ENCODE measurements around the gene IL1RAPL1. TPM values are rescaled to one million over a fixed set of nuclear protein-coding genes. Genes with fewer than 3 reads are reported as not detected.

Gene IL1RAPL1
- polyA plus RNA-seq, 1 of the 3 experiments (the other 2 are of a cell fraction): 2.8 TPM

DNA sequence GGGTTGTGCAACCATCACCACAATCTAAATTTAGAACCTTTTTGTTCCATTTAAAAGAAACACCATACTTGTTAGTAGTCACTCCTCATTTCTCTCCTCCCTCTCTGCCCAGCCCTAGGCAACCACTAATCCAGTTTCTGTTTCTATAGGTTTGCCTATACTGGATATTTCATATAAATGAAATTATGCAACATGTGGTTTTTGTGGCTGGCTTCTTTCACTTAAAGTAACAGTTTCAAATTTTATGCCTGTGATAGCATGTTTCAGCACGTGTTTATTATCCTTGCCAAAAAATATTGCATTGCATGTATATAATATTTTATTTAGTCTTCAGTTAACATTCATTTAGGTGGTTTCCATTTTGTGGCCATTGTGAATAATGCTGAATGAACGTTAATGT, 437.6 kb downstream of the IL1RAPL1 start:
- ChIA-PET CTCF (no interaction called here), POLR2A (no interaction called here)
- DNase-seq: no peak

GRCh38 chrX:29039501-29039900, 452.3 kb downstream of the IL1RAPL1 start:
- H3K79me2 ChIP-seq (ENCODE audit: insufficient read depth): no peaks in the 10 kb centered on the region
- WGBS (ENCODE audit: low lambda C conversion rate): 0% methylated on average over 2 of the region's 2 CpGs

More for the DNA sequence above, 437.6 kb downstream of the IL1RAPL1 start:
- Histone ChIP-seq H3K27ac (ENCODE audit: low read depth in 2 of 2, low read length in 1 of 2) (no peak overlapping the region), H3K4me1 (ENCODE audit: control insufficient read depth in 1 of 2, insufficient read depth in 2 of 2, low read depth in 1 of 2, low read length in 1 of 2) (no peaks in the 10 kb centered on the region), H3K9ac (no peak overlapping the region), H3K27me3 (ENCODE audit: insufficient read depth) (no peaks in the 10 kb centered on the region), H3K9me3 (no peaks in the 10 kb centered on the region), H2AFZ (ENCODE audit: low read depth) (no peak overlapping the region), H3K4me3 (ENCODE audit: low read depth in 2 of 2, low read length in 1 of 2) (no peak overlapping the region), H3K4me2 (no peak overlapping the region), H3F3A (replicated peaks; ENCODE audit: insufficient read depth) (no peaks in the 10 kb centered on the region), H3K79me2 (ENCODE audit: insufficient read depth) (no peaks in the 10 kb centered on the region), H3K36me3 (replicated peaks in 1 of 2; ENCODE audit: control insufficient read depth in 1 of 2, insufficient read depth in 2 of 2, low read length in 1 of 2) (no peaks in the 10 kb centered on the region), H4K20me1 (ENCODE audit: insufficient read depth) (no peaks in the 10 kb centered on the region), H3K9me2 (no peaks in the 10 kb centered on the region)
- whole genome bisulfite sequencing (ENCODE audit: low lambda C conversion rate): 0% methylated on average over 2 of the region's 2 CpGs
- no peak for TF ChIP-seq MEF2A (IDR thresholded peaks at IDR 0.05; ENCODE audit: borderline replicate concordance, low read depth)
- no peak for TF ChIP-seq MAX (IDR thresholded peaks at IDR 0.05; ENCODE audit: low read depth)
- TF ChIP-seq NFIC (IDR thresholded peaks at IDR 0.05; ENCODE audit: borderline replicate concordance): no peak
- TF ChIP-seq TCF12 (IDR thresholded peaks at IDR 0.05): no peak

More at GRCh38 chrX:29039501-29039900, 452.3 kb downstream of the IL1RAPL1 start:
- CTCF ChIA-PET: interaction anchor here (1.2 kb wide), 1 partner anchor 50 kb away, joined by 3 read pairs; no protein-coding TSS in a partner anchor
- DNase-seq: no peak
- no peaks in the 10 kb centered on the region; the same call in 1 of the 2 replicates for H3K27me3 ChIP-seq (ENCODE audit: insufficient read depth)
- no peak overlapping the region for H3K4me2 ChIP-seq
- no peak overlapping the region for H3K27ac ChIP-seq (ENCODE audit: low read depth in 2 of 2, low read length in 1 of 2)
- TF ChIP-seq ZBTB33 (IDR thresholded peaks at IDR 0.05; ENCODE audit: borderline replicate concordance, low read depth) (no peak), FOSL2 (IDR thresholded peaks at IDR 0.05; ENCODE audit: borderline replicate concordance, low read depth) (no peak), RFX5 (IDR thresholded peaks at IDR 0.05; ENCODE audit: low read length) (no peak), JUND (IDR thresholded peaks at IDR 0.05) (no peak), EZH2phosphoT487 (IDR thresholded peaks at IDR 0.05; ENCODE audit: borderline replicate concordance, low read depth) (no peak), TCF12 (IDR thresholded peaks at IDR 0.05) (no peak), SIN3A (IDR thresholded peaks at IDR 0.05; ENCODE audit: borderline replicate concordance, low read depth, low read length) (no peak)
- TF ChIP-seq, protein P1, sequence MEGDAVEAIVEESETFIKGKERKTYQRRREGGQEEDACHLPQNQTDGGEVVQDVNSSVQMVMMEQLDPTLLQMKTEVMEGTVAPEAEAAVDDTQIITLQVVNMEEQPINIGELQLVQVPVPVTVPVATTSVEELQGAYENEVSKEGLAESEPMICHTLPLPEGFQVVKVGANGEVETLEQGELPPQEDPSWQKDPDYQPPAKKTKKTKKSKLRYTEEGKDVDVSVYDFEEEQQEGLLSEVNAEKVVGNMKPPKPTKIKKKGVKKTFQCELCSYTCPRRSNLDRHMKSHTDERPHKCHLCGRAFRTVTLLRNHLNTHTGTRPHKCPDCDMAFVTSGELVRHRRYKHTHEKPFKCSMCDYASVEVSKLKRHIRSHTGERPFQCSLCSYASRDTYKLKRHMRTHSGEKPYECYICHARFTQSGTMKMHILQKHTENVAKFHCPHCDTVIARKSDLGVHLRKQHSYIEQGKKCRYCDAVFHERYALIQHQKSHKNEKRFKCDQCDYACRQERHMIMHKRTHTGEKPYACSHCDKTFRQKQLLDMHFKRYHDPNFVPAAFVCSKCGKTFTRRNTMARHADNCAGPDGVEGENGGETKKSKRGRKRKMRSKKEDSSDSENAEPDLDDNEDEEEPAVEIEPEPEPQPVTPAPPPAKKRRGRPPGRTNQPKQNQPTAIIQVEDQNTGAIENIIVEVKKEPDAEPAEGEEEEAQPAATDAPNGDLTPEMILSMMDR (IDR thresholded peaks at IDR 0.05): no peak
- no peaks in the 10 kb centered on the region for H3K36me3 ChIP-seq (replicated peaks in 1 of 2; ENCODE audit: control insufficient read depth in 1 of 2, insufficient read depth in 2 of 2, low read length in 1 of 2)
- no peaks in the 10 kb centered on the region for H4K20me1 ChIP-seq (ENCODE audit: insufficient read depth)
- H3K4me1 ChIP-seq (ENCODE audit: control insufficient read depth in 1 of 2, insufficient read depth in 2 of 2, low read depth in 1 of 2, low read length in 1 of 2): no peaks in the 10 kb centered on the region
- no peak overlapping the region for H2AFZ ChIP-seq (ENCODE audit: low read depth)
- H3K9me3 ChIP-seq: no peaks in the 10 kb centered on the region
- H3K9me2 ChIP-seq: no peaks in the 10 kb centered on the region
- POLR2A ChIA-PET: no interaction called here
- H3K4me3 ChIP-seq (ENCODE audit: low read depth in 2 of 2, low read length in 1 of 2): no peak overlapping the region
- no peaks in the 10 kb centered on the region for H3F3A ChIP-seq (replicated peaks; ENCODE audit: insufficient read depth)
- H3K9ac ChIP-seq: no peak overlapping the region

Measured in SK-N-SH (cell line).